ENCODE data around the gene DTNB.

DTNB gene

DNA sequence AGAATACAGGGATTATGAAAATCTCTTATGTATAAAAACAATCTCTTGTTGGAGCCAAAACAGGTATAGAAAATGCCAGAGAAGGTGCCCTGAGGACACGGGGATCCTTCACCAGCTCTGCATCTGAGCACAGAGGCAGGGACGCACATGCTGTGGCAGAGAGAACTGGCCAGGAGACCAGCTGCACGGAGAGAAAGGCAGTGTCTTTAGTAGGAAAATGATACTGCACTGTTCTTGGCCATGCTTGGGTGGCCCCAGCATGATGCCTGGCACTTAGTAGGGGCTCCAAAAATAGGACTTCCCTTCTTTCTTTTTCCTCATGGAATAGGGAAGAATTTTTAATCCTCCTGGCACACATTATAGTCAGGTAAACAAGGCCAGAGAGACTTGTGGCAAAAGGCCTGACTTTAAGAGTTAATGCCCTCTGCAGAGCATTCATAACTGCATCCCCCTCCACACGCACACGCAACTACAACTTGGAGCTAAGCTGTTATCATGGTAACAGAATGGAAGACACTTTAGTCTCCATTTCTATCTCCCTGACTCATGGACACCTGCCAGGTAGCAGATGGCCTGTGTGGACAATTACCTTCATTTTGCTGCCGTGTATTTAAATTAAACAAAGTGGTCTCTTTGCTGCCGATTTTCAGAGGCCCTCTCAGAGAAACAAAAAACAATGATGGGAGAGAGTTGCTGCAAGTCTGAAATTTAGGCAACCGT, 271.9 kb downstream of the DTNB start:
- in situ Hi-C loops (cut with MboI; ENCODE audit: low sequenced_read_pairs), result no loop called here

DNA sequence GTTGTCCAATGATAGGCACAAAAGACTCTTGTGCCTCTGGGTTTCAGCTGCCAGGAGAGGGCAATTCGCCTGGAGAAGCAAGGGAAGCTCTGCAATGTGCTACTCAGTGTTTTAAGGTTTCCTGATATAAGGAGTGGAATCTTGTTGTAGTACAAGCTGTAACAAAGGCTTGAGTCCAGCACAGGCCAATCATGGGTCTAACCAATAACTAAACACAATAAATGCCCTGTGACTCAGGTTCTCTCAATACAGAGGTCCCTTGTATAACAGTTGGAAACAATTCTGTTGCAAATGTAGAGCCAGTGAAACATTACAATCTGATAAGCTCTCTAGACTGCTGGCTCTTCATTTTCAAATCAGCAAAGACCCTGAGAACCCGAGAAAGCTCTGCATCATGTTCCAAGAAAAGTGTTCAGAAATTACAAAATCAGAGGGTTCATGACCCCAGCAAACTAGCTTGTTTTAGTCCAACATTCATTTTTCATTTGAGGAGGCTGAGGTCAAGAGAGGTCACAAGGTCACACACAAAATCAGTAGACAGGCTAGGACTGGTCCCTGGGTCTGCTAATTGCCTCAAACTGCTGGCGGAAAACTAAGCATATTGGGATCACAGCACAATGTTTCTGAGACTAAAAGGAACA, 272.7 kb downstream of the DTNB start:
- in situ Hi-C loops (cut with MboI; ENCODE audit: low sequenced_read_pairs), result no loop called here

DNA sequence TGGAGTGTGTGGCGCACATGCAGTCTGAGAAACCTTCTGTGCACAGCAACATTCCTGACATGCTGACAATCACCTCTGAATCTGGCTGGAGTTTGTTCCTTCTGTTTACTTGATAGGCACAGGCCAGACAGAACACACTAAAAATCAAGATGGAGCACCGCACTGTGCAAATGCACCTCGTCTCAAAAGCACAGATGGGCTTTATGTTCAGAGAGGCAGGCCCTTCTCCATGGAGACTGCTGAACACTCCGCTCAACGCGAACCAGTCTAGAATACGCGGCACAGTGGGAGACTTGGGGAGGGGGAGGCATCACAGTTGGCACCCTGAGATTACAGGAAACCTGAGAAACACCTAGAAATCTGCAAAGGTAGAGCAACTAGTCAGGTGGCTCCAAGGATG, 273.2 kb downstream of the DTNB start:
- in situ Hi-C loops (cut with MboI; ENCODE audit: low sequenced_read_pairs), result no loop called here

DNA sequence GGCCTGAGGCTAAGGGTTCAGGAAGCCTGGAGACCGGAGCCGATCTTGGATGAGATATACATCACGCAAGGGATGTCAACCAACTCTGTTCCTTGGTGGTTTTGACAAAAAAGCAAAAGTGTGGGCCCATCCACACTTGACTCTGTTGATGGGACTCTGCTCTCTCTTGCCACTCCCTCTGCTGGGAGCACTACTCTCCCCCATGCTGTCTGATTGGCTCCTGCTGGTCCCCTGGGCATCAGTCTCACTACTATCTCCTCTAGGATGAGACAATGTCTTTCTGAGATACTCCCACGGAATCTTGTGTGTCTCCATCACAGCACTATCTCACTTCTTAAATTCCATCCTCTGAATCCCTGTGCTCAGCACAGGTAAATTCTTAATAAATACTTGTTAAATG, 274.8 kb downstream of the DTNB start:
- in situ Hi-C loops (cut with MboI; ENCODE audit: low sequenced_read_pairs), result no loop called here

DNA sequence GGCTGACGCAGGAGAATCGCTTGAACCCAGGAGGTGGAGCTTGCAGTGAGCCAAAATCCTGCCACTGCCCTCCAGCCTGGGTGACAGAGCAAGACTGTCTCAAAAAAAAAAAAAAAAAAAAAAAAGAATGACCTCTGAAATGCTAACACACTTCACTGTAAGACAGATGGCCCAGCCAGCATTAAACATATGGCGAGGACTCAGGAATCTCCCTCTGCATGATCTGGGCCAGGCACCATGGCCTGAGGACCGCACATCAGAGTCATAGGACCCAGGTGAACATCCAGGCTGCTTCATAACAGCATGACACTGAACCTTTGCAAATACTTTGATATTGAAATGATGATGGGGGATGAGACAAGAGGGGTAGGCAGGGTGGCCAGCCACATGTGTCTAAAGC, 275.6 kb downstream of the DTNB start:
- in situ Hi-C loops (cut with MboI; ENCODE audit: low sequenced_read_pairs), result no loop called here

DNA sequence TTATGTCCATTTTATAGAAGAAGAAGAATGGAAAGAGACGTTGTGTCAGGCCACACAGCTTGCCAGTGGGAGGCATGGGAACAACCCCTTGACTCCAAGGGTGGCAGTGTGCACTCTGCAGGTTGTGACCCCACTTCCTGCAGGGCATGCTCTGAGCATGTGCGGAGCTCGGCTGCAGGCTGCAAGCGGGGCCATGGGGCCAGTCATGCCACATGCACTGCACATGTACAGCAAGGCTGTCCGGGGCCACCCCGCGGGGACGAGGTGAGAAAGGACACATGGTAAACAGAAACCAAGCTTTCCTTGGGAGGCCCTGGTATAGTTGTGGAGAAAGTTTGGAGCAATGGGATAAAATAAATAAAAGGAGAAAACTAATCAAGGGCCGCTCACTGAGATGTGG, 284.2 kb downstream of the DTNB start:
- in situ Hi-C loops (cut with MboI; ENCODE audit: low sequenced_read_pairs), result no loop called here

DNA sequence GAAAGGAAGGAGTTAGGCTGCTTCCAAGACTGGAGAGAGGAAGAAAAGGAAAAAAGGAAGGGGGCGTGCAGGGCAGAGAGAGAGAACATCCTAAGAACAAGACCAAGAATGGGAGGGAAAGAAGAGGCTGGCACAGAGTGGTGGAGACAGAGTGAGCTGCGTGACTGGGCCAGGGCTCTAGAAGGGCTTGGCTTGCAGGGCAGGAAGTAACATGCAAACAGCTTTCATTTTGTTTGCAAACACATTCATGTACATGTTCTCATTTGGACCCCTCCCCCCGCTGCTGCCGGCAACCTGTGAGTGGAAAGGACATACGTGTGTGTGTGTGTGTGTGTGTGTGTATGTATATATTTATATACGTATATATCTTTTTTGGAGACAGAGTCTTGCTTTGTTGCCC, 284.9 kb downstream of the DTNB start:
- in situ Hi-C loops (cut with MboI; ENCODE audit: low sequenced_read_pairs), result no loop called here

DNA sequence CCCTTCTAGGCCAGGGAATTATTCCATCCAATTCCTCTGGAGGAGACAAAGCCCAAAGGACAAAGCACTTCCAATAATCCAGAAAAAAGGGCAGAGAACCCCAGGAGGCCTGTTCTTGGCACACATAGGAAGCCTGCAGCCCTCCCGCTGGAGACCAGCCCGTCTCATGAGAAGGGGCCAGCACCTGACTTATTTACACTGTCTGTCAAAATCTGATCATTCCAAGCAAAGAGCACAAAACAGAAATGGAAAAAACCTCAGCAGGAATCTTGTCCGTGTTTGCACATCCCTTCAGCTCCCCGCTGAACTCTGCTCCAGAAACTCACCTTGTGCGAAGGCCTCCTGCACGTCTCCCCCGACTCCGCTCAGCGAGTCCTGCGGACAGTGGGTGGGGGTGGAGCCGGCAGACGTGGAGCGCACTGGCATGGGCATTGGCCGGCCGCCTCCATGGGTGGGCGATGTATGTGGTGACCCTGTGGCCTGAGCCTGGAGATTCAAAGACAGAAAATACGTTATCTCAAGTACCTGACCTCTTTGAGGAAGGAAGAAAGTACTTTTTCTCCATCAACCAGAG, 285.4 kb downstream of the DTNB start:
- in situ Hi-C loops (cut with MboI; ENCODE audit: low sequenced_read_pairs), result no loop called here

DNA sequence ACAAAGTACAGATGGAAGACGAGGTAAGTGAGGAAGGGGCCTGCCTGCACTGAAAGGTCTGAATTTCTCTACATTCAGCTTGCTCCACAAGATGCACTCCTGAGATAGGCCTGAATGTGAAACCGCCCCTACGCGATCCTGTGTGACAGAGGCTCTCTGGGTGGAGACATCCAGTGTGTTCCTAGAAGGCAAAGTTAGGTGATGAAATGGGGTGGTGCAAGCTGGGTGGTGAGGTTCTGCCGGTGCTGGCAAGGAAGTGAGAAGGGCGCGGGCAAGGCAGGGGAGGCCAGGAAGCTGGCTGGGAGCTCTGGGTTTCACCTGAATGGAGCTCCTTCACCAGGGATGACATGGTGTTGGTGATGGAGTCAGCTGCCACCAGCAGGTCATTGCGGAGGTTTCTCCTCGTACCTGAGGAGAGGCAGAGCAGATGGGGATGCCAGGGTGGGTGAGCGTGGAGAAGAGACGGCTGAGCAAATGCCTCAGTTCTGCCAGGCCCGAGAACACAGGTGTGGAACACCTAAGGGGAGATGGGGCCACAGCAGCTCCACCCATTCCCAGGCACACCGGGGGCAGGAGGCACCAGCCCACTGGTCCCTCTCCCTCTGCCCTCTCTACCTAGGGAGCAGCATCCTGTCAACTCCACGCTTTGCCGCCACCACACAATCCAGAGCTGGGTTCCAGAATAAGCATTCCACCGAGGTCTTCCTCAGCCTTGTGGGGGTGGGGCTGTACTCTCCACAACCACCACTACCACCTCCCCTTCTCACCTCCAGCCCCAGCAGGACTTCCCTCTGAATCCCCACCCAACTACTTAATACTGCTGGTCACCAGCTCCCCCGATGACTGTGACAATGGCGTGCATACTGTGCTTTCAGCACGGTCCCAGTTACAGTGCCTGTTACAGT, 286.2 kb downstream of the DTNB start:
- in situ Hi-C loops (cut with MboI; ENCODE audit: low sequenced_read_pairs), result no loop called here

DNA sequence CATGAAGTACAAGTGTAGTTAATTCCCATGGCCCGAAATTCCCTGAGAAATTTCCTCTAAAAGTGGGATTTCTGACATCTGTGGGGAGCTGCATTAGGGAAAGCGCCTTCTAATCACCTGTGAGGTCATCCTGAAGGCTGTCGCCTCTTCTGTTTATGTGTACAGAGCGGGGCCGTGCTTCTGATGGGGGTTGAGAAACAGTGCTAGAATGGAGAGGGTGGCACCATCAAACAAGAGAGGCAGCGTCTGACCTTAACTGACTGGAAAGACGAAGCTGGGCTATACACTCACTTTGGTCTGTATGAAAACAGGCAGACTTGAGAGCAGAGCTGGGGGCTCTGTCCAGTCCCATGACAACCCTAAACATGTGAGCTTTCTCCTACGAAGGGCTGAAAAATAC, 287.5 kb downstream of the DTNB start:
- in situ Hi-C loops (cut with MboI; ENCODE audit: low sequenced_read_pairs), result no loop called here

DNA sequence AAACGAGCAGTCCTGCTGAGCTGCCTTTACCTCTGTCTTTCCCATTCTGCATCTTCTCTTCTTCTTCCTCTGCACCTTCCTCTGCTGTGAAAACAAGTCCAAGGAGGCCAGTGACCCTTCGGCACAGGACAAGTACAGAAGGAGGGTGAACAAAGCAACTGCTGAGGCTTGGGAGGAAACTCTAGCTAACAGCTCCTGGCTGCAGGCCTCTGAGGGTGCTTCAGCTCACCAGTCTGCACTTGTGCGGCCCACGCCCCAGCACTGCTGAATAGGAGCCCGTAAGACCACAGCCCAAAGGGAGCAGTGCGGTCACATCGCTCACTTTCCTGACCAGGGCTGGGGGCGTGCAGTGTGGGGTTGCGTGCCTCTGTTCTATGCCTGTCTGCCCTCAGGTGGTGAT, 289.6 kb downstream of the DTNB start:
- in situ Hi-C loops (cut with MboI; ENCODE audit: low sequenced_read_pairs), result no loop called here

DNA sequence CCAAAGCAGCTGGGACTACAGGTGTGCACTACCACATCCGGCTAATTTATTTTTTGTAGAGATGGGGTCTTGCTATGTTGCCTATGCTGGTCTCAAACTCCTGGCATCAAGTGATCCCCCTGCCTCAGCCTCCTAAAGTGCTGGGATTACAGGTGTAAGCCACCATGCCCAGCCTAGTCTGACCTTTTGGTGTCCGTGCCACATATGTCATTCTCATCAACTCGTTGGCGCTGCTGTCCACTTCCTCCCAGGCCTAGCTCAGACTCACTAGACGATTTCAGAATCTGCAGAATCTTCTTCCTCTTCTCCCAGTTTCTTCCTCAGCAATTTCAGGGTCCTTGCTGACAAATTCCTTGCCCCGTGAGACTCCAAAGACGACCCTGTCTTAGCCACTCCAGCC, 291.9 kb downstream of the DTNB start:
- in situ Hi-C loops (cut with MboI; ENCODE audit: low sequenced_read_pairs), result no loop called here

DNA sequence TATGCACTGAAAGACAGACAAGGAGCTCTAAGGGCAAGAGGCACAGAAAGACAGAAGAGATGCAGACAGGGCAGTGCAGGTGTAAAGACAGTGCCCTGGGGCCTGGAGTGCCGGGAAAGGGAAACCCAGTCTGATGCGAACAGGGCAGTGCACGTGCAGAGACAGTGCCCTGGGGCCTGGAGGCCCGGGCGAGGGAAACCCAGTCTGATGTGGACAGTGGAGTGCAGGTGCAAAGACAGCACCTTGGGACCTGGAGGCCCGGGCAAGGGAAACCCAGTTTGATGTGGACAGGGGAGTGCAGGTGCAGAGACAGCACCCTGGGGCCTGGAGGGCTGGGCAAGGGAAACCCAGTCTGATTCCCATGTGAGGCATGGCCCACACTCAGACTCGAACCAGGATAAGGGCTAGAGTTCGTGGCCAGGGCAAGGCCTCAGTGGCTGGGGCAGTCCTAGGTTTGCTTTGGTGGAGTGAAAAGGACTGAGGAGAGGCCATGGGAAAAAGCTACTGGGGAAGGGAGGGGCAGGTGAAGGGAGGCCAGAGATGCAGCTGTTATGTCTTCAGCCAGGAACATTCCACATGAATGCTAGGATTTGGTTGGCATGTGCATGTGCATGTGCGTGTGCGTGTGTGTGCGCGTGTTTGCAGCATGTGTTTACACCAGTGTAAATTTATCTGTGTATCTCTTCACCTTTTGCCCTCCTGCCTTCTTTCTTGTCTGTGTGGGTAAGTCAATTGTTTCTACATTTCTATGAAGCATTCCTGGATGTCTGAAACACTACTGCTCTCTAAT, 292.6 kb downstream of the DTNB start:
- in situ Hi-C loops (cut with MboI; ENCODE audit: low sequenced_read_pairs), result no loop called here

DNA sequence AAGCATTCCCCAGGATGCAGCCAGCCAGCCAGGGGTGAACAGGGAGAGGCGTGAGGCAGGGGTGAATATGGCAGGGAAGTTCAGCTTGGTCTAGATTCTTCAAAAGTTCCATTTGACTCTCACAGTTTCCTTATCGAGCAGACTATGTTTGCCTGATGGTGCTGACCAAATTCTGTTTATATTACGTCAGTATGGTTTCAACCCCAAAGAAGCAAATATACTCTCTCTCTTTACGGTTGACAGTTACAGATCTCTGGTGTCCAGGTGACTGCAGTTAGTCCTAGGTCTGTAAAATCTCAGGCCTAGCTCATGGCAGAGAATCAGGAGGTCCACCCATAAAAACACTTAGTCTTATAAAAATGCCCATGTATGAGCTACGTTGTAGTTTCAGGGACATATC, 293.4 kb downstream of the DTNB start:
- in situ Hi-C loops (cut with MboI; ENCODE audit: low sequenced_read_pairs), result no loop called here

DNA sequence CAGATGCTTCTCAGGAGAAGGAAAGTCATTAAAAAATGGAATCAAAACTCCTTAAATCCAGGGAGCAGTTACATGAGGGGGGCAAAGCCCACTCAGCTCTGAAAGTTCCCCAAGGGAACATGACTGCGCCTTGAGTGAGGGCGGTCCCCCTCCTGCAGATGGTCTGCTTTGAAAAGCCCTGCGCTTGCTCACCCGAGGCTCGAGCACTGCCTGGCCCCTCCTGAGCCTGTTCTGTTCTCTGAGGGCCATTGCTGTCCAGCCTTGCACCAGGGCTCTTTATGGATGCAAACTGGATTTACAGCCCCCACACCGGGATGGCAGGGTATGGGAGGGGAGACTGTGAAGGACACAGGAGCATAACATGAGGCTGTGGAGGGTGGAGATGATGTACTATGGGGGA, 293.8 kb downstream of the DTNB start:
- in situ Hi-C loops (cut with MboI; ENCODE audit: low sequenced_read_pairs), result no loop called here

DNA sequence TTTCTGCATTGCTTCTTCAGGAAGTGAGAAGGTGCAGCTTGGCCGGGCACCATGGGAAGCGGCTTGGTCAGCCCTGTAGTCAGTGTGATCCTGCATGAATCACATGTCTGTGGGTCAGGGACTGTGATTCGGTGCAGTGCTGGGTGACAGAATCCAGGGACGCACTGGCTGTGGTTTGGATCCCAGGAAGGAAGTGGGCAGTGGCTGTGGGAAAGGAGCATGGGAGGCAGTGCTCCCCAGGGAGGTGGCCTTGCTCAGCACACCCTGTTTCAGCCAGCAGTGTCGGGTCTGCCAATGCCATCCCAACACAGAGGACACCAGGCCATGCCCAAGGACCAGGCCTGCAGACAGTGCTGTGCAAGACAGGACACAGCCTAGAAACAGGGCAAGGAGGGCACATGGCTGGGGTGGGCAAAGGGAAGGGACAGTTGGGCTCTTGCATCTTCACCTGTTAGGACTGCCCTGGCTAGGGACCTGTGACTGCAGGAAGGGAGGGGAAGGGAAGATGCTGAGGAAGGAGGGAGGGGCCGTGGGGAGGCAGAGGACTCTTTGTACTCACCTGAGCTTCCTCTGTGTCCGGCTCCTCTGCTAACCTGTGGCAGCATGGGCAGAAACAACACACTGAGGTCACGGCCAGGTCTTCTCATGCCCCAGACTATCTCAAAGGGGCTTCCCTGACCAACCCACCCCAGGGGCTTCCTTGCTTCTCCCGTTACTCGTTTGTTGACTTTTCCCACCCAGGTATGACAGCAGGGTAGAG, 294.5 kb downstream of the DTNB start:
- in situ Hi-C loops (cut with MboI; ENCODE audit: low sequenced_read_pairs), result no loop called here

DNA sequence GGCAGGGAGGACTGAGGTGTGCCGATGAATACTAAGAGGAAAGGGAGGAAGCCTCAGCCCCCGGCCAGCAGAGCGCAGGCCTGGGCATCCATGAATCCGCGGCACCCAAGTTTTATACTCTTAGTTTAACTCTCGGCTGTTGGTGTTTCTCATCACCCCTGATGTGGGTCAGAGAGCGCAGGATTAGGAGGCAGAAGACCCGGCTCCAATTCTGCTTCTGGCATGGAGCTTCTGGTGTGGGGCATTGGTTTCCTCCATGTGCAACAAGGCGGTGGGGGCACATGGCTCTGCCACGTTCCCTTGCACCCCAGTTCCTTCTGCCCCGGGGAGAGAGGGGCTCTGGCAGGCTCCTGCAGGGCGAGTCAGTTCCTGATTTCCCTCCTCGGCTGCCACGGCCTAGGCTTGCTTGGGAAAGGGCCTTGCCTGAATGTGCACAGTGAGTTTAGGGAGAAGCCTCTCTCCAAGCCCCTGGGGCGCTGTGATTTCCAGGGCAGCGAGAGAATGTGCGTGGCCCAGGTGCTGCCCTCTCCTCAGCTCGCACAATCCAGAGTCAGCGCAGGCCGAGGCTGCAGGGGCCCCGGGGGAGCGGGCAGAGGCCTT, 295.5 kb downstream of the DTNB start:
- in situ Hi-C loops (cut with MboI; ENCODE audit: low sequenced_read_pairs), result no loop called here

DNA sequence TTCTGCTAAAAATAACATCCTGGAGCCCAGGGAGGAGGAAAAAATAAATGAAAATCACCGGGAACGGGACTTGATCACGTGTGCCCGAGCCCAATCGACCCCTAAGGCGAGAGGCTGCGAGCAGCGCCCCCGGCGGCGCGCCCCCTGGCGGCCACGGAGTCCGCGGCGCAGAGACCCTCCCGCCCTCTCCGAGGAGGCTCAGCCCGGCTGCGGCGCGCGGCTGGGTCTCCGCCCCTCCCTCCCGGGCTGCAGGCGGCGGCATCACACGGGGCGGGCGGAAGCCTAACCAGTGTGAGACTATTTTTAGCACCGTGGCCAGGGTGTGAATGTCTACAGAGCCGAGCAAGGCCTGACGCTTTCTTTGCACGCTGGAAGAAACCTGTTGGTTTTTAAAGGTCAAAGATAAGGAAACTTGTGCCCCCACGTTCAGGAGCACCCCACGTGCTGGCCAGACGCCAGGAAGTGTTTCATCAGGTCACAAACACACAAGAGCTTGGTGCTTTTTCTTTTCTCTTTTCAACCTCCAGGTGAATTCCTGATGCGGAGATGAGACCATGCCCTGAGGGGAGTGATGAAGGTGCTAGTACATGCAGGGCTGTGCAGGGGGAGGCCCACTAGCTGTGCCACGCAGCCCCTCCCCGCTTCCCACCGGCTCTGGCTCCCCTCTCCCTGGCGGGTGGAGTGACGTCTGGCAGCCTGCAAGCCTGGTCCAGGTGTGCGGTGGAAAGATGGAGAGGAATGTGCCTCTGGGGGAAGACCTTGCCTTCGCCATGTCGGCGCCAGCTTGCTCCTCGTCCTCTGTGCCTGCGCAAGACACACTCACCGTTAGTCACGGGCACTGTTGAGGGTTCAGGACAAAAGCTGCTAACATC, 296.4 kb downstream of the DTNB start:
- in situ Hi-C loops (cut with MboI; ENCODE audit: low sequenced_read_pairs), result no loop called here
